ENCODE results near the gene ATP2B1. TPM values are rescaled to one million over a fixed set of nuclear protein-coding genes. Genes with fewer than 3 reads are reported as not detected.
A peak's percentile ranks its signal among the peaks of the same experiment; 100 is the strongest.
"Not testable (repeated sequence)": the region's sequence is repeated elsewhere in the genome, so short reads cannot be mapped to it uniquely, and the experiment has no call there.

ATP2B1 gene
- 29.6 TPM for polyA plus RNA-seq (2013, experiment 1 of 2; ENCODE audit: insufficient read length)
- polyA plus RNA-seq (2013, experiment 2 of 2; ENCODE audit: insufficient read length), result 38.3 TPM

GRCh38 chr12:89708565-89709156 is at the start of gene ATP2B1:
ATP2B1 (minus strand) TSS chr12:89708838; CDS start chr12:89655886, 52,952 bp downstream.
- peak; percentile 90 for DNase-seq

DNA sequence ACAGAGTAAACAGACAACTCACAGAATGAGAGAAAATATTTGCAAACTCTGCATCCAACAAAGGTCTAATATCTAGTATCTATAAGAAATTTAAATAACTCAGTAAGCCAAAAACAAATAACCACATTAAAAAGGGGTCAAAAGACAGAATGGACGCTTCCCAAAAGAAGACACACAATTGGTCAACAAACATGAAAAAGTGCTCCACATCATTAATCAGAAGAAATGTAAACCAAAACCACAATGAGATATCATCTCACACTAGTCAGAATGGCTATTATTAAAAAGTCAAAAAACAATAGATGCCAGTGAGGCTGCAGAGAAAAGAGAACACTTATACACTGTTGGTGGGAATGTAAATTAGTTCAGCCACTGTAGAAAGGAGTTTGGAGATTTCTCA is 49.3 kb upstream of the ATP2B1 start:
- DNase-seq, result not testable (repeated sequence)

DNA sequence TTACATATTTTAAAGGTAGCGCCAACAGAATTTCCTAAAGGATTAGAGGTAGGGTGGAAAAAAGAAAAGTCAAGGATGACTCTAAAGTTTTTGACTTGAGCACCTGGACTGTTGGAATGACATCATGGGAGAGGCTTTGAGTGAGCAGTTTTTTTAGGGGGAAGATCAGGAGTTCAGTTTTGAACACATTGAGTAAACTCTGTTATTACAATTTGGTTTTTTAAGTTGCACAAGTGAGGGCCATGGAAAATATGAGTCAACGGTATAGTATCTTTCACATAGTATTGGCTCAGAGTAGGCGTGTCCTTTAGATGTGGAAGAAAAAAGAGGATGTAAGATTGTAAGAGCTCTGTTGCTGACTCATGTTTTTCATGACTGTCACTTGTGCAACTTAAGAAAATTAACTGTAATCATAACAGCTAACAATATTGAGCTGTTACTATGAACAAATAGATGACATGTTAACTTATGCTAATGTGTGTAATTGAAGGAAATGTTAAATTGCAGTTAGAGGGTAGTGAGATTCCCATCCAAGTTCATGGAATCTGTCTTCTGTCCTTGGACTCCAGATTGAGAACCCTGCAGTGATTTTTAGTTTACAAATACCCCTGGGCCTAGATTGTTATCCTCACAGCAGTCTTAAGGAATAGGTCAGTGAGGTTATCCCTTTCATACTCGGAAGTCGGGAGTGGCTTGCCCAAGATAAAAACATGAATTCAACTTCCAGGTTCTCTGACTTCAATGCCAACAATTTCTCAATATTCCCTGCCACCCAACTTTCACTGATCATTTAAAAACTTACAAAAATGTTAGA is 48.2 kb upstream of the ATP2B1 start:
- DNase-seq, result peak; percentile 99

- DNase-seq, result no peak
Measured at GRCh38 chr12:89756194-89756584, 47.6 kb upstream of the ATP2B1 start.

GRCh38 chr12:89753997-89754396 is 45.4 kb upstream of the ATP2B1 start:
- no peak for DNase-seq

DNA sequence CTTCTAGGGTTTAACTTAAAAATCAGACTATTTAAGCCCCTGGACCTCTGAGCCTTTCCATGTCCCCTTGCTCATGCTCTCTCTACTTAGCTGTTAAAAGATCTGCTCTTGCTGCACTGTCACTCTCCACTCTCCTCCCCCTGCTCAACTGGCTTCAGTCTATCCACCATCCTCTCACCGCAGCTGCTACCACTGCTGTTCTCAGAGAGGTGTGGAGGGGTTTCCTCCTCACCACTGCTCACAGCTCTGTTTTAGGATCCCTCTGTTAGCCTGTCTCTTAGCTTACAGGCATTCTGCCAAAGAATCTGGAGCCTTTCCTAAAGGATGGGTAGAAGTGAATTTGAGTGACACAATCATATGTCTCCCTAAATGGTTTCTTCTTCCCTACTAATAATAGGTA is 43.7 kb upstream of the ATP2B1 start:
- DNase-seq, result peak; percentile 30

DNA sequence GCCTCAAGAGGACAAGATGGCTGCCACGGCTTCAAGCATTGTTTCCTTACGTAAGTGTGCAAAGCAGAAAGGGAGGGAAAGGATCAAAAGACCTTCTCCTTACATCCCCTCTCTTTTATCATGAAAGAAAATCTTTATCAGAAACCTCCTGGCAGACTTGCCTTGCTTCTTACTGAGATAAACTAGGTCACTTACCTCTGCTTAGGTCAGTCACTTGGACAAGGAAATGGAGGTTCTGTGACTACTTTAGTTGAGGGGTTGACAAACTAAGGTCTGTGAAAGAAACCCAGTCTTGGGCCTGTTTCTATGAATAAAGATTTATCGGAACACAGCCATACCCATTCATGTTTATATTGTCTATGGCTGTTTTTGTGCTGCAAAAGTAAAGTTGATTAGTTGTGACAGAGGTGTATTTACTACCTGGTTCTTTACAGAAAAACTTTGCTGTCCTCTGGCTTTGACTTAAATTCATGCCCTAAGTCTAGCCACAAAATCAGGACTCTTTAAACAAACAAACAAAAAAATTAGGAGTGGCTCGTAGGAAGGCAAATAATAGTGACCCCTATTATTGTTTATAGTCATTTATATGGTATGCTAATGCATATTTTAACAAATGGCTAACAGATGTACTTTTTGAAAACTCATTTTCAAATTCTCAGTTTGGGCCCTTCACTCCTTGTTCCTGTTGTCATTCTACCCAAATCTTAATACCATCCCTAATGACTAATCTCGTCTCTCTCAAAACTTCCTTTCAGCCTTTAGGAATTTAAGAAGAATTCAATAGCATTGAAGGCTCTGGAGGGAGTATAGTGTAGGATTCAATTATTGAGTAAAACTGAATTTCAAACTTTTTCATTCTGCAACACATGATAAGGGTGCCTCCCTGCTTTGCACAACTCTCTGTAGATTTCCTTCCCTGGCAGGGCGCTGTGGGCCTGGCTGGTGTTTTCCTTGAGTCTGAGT is 42.0 kb upstream of the ATP2B1 start:
- peak; percentile 90 for DNase-seq

- no peak for DNase-seq
Measured at GRCh38 chr12:89748791-89749190, 40.2 kb upstream of the ATP2B1 start.

DNA sequence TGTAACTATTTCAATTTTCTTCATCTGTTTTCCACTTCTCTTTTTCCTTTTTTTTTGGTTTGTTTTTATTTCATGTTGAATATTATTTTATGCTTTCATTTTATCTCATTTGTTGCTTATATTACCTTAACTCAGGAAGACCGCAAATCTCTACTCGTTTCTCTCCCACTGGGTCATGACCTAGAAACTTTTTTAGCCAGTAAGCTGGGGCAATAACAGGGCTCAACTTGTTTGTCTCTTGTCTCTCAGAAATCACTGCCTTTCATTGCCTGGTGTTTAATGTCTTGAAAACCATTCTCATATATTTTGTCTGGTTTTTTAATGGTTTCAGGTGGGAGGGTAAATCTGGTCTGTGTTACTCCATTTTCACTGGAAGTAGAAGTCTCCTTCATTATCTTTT is 36.6 kb upstream of the ATP2B1 start:
- DNase-seq, result no peak

GRCh38 chr12:89742337-89743022 is 33.8 kb upstream of the ATP2B1 start:
- no peak for DNase-seq

GRCh38 chr12:89740943-89741342 is 32.3 kb upstream of the ATP2B1 start:
- DNase-seq, result no peak

GRCh38 chr12:89736995-89737394 is 28.4 kb upstream of the ATP2B1 start:
- no peak for DNase-seq

GRCh38 chr12:89733579-89734201 is 25.1 kb upstream of the ATP2B1 start:
- peak; percentile 92 for DNase-seq

- no peak for DNase-seq
Measured at GRCh38 chr12:89732522-89732921, 23.9 kb upstream of the ATP2B1 start.

GRCh38 chr12:89731614-89732013 is 23.0 kb upstream of the ATP2B1 start:
- peak; percentile 68 for DNase-seq

GRCh38 chr12:89731089-89731488 is 22.5 kb upstream of the ATP2B1 start:
- DNase-seq, result no peak

DNA sequence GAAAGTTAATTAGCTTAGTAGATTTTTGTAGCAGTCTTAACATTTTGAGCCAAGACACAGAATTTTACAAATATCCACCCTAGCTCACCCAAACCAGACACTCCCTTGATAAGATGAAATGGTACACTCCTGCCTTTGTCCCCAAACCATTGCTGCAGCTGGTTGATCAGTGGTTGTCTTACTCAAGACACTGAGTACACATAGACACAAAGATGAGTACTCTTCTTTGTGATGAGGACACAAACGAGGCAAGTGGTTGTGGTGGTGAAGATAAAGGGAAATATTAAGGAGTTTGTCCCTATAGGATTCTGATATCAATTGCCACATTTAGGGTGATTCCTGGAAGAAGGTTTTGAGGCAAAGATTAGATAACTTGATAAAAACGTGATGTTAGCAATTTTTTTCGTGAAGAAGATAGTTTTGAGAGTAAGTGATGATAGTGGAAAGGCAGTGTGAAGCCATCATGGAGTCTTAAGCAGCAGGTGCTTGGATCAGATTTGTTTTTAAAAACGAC is 21.4 kb upstream of the ATP2B1 start:
- no peak for DNase-seq

- no peak for DNase-seq
Measured at GRCh38 chr12:89723276-89723675, 14.6 kb upstream of the ATP2B1 start.

DNA sequence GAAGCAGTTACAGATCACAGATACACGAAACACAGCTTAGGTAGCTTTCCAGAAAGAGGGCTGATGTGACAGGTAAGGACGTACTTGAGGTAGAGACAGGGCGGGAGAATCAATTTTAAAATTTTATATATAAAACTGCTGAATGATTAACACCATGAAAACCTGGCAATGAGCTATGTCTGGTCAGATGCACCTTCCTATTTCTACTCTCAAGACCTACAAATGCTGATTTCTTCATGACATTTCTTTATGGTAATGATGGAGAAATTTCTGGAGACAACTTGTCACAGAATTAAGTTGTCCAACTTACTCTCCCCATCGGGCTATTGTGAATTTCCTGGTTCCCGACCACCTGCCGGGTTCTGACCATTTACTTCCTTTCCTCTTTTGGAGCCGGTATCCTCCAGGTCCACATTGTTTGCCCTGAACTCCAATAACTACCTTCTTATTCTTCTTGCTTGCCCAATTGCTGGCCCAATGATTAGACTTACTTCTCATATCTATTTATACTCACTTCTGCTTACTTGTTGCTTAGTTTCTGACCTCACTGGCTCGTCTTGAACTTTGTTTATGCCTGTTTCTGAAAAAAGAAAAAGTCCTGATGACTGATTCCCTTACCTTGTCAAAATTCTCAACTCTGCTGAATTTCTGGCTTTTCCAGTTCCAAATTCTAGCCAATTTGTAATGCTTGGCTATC is 12.8 kb upstream of the ATP2B1 start:
- no peak for DNase-seq

DNA sequence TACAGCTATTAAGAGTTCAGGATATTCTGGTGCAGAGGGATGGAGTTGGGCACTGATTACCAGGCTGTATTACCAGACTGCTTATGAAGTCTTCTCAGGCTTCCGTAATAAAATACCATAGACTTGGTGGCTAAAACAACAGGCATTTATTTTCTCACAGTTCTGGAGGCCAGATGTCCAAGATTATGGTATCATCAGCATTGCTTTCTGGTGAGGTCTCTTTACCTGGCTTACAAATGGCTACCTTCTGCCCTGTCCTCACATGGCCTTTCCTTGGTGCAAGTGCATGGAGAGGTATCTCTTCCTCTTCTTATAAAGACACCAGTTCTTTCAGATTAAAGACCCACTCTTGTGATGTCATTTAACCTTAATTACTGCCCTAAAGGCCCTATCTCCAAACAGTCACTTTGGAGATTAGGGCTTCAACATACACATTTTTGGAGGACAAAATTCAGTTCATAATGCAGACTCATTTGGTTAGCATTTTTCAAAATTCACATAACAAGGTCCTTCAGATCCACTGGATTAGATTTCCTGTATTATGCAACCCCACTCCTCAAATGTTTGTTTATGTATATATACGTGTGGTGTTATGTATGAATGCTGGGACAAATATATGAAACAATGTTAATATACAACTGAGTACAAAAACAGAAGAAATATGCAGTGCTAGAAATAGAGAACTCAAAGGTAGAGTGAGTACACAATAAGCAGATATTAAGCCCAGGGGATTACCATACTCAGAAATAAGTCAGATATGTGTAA is 9.3 kb upstream of the ATP2B1 start:
- DNase-seq, result no peak
